Measurements from ENCODE around the gene SORCS3.

Gene SORCS3

GRCh38 chr10:105207476-105207995 lies 566.4 kb downstream of the SORCS3 start:
- no peaks in the 10 kb centered on the region for H3K36me3 ChIP-seq (ENCODE audit: insufficient read depth, low read length)
- H3K4me3 ChIP-seq: no peak overlapping the region
- no peaks in the 10 kb centered on the region for H3K9me3 ChIP-seq (ENCODE audit: low read depth, low read length)
- H3K27ac ChIP-seq: no peak overlapping the region
- no peak overlapping the region for H3K9ac ChIP-seq (ENCODE audit: insufficient read length)
- no peak for DNase-seq (ENCODE audit: low read depth, low spot score)
- TF ChIP-seq POLR2AphosphoS5 (IDR thresholded peaks at IDR 0.05; ENCODE audit: borderline replicate concordance, low read depth, low read length) (no peak), EZH2 (IDR thresholded peaks at IDR 0.05) (no peak), FOXP2 (optimal IDR thresholded peaks at IDR 0.05; ENCODE audit: control extremely low read depth, extremely low read length, insufficient read depth) (no peak)

DNA sequence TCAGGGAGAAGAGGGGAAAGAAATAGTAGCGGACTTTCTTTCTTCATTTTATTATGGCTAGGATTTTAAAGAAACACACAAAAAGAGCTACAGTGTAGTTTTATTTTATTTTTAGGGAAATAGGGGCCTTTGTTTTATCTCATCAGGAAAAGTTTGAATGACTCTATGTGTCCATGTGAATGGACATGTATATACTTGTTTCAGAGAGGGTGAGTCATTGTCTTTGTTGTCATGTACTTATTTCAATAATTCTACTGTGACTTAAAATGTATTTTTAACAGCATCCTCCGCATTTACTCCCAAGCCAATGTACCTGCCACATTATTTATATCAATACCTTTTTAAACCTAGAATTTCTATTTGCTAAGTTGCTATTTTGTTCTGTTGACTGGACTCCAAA lies 569.5 kb downstream of the SORCS3 start:
- Histone ChIP-seq H3K27ac (no peak overlapping the region), H3K4me3 (no peak overlapping the region), H3K9ac (ENCODE audit: insufficient read length) (no peak overlapping the region), H3K36me3 (ENCODE audit: insufficient read depth, low read length) (no peaks in the 10 kb centered on the region), H3K9me3 (ENCODE audit: low read depth, low read length) (no peaks in the 10 kb centered on the region)
- no peak for DNase-seq (ENCODE audit: low read depth, low spot score)
- no peak for TF ChIP-seq POLR2AphosphoS5 (IDR thresholded peaks at IDR 0.05; ENCODE audit: borderline replicate concordance, low read depth, low read length)
- TF ChIP-seq EZH2 (IDR thresholded peaks at IDR 0.05): no peak
- no peak for TF ChIP-seq FOXP2 (optimal IDR thresholded peaks at IDR 0.05; ENCODE audit: control extremely low read depth, extremely low read length, insufficient read depth)

DNA sequence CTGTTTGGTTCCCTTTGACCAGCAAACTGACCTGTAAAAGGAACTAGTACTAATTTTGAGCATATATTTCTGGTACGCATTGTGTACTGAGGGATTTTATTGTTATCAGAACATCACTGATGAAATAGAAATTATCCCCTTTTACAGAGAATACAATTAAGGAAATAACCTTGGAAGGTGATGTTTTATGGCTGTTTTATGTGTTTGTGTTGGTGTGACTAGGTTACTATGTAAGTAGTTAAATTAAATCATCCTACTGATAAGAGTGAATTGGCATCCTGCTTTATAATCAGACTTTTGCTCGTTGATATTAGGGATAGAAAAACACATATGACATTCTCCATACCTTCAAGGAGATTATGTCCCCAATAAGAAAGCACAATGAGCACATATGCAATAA lies 596.6 kb downstream of the SORCS3 start:
- Histone ChIP-seq H3K27ac (no peak overlapping the region), H3K9me3 (ENCODE audit: low read depth, low read length) (no peaks in the 10 kb centered on the region), H3K36me3 (ENCODE audit: insufficient read depth, low read length) (no peaks in the 10 kb centered on the region), H3K4me3 (no peak overlapping the region), H3K9ac (ENCODE audit: insufficient read length) (no peak overlapping the region)
- DNase-seq (ENCODE audit: low read depth, low spot score): no peak
- TF ChIP-seq FOXP2 (optimal IDR thresholded peaks at IDR 0.05; ENCODE audit: control extremely low read depth, extremely low read length, insufficient read depth) (no peak), EZH2 (IDR thresholded peaks at IDR 0.05) (no peak), POLR2AphosphoS5 (IDR thresholded peaks at IDR 0.05; ENCODE audit: borderline replicate concordance, low read depth, low read length) (no peak)

- H3K36me3 ChIP-seq (ENCODE audit: insufficient read depth, low read length): no peaks in the 10 kb centered on the region
- TF ChIP-seq FOXP2 (optimal IDR thresholded peaks at IDR 0.05; ENCODE audit: control extremely low read depth, extremely low read length, insufficient read depth): no peak
- no peak for TF ChIP-seq EZH2 (IDR thresholded peaks at IDR 0.05)
- H3K27ac ChIP-seq: no peak overlapping the region
- H3K4me3 ChIP-seq: no peak overlapping the region
- no peak overlapping the region for H3K9ac ChIP-seq (ENCODE audit: insufficient read length)
- no peak for DNase-seq (ENCODE audit: low read depth, low spot score)
- H3K9me3 ChIP-seq (ENCODE audit: low read depth, low read length): no peaks in the 10 kb centered on the region
Measured at GRCh38 chr10:105239311-105240219, 598.5 kb downstream of the SORCS3 start.

DNA sequence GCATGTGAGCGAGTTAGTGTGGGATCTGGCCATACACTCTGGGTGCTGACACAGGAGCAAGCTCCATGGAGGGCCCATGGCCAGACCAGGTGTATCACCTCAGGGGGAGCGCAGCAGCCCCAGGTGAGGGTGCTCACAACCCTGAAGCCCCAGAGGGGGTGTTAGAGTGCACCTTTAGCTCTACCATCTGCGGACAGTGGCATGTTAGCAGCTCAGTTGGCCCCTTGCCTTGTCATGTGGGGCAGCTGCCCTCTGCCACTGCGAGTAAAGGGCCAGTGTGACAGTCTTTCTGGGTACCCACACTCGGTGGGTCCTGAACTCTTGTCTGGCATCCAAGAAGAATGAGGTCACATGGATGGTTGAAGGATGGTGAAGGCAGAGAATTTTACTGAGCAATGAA lies 600.2 kb downstream of the SORCS3 start:
- TF ChIP-seq FOXP2 (optimal IDR thresholded peaks at IDR 0.05; ENCODE audit: control extremely low read depth, extremely low read length, insufficient read depth): no peak
- TF ChIP-seq POLR2AphosphoS5 (IDR thresholded peaks at IDR 0.05; ENCODE audit: borderline replicate concordance, low read depth, low read length): no peak
- no peak for TF ChIP-seq EZH2 (IDR thresholded peaks at IDR 0.05)
- Histone ChIP-seq H3K27ac (no peak overlapping the region), H3K4me3 (no peak overlapping the region), H3K9me3 (ENCODE audit: low read depth, low read length) (no peaks in the 10 kb centered on the region), H3K36me3 (ENCODE audit: insufficient read depth, low read length) (no peaks in the 10 kb centered on the region), H3K9ac (ENCODE audit: insufficient read length) (no peak overlapping the region)
- no peak for DNase-seq (ENCODE audit: low read depth, low spot score)

DNA sequence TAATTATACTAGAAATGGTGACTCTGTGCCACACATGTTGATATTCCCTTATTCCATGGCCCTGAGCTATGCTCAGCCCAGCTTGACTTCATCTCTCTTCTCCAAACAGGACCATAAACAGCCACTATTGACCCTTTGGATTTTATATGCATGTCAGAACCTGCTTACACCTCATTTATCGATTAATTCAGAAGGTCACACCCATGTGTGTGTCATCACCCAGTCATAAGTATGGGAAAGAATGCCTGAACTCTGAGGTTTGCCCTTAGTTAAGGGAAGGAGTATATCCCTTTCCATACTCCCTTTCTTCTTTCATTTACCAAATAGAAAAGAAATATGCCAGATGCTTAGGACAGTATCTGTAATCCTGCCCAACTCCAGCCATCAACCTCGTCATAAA lies 602.3 kb downstream of the SORCS3 start:
- H3K9me3 ChIP-seq (ENCODE audit: low read depth, low read length): no peaks in the 10 kb centered on the region
- H3K4me3 ChIP-seq: no peak overlapping the region
- H3K9ac ChIP-seq (ENCODE audit: insufficient read length): no peak overlapping the region
- no peak for DNase-seq (ENCODE audit: low read depth, low spot score)
- no peaks in the 10 kb centered on the region for H3K36me3 ChIP-seq (ENCODE audit: insufficient read depth, low read length)
- no peak for TF ChIP-seq POLR2AphosphoS5 (IDR thresholded peaks at IDR 0.05; ENCODE audit: borderline replicate concordance, low read depth, low read length)
- no peak for TF ChIP-seq EZH2 (IDR thresholded peaks at IDR 0.05)
- no peak for TF ChIP-seq FOXP2 (optimal IDR thresholded peaks at IDR 0.05; ENCODE audit: control extremely low read depth, extremely low read length, insufficient read depth)
- H3K27ac ChIP-seq: no peak overlapping the region

DNA sequence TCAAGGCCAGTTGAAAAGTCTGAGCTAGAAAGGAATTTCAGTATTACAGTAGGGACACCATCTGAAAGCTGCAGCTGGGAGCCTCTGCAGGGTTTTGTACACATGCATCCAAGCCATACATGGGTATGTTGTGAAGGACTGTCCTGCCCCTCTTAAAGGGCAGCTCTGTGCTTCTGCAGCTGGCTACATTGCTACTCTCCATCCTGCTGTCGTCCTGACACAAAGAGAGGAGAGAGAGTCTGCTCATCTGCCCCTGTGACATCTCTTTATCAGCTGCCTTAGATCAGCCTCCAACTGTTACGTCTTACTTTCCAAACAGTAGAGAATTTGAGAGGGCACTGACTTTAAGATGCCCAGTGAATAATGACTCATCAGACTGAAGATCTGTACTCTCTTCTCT lies 602.7 kb downstream of the SORCS3 start:
- TF ChIP-seq EZH2 (IDR thresholded peaks at IDR 0.05) (no peak), FOXP2 (optimal IDR thresholded peaks at IDR 0.05; ENCODE audit: control extremely low read depth, extremely low read length, insufficient read depth) (no peak)
- H3K9me3 ChIP-seq (ENCODE audit: low read depth, low read length): no peaks in the 10 kb centered on the region

DNA sequence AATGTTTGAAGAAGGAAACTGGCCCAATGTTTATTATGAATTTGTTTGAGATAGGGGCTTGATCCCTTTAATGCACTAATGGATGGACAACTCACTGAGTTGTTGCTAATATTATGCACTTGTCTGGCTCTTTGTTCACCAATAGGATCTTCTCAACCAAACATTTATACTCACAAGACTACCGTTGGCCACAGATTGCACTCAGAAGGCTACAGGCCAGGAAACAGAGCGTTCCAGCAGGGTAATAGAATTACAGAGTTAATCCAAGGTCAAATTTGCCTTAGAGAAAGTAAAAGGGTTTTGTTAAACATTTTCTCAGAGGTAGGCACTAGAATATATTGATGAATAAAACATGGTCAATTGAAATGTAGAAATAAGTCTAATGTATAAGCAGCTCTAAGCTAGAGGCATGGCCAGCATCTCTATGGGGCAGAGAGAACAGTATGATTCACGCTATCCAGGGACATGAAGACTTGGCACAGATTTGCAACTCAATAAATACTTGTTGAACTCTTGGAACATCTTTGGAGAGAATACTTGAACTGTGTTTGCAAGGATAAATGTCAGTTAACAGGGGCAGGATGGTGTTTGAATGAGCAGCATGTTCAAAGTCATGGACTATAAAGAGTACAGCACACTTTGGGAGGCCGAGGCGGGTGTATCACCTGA lies 606.9 kb downstream of the SORCS3 start:
- DNase-seq (ENCODE audit: low read depth, low spot score): no peak
- TF ChIP-seq POLR2AphosphoS5 (IDR thresholded peaks at IDR 0.05; ENCODE audit: borderline replicate concordance, low read depth, low read length) (no peak), EZH2 (IDR thresholded peaks at IDR 0.05) (no peak), FOXP2 (optimal IDR thresholded peaks at IDR 0.05; ENCODE audit: control extremely low read depth, extremely low read length, insufficient read depth) (no peak)
- no peak overlapping the region for H3K4me3 ChIP-seq

More for the DNA sequence above, 602.7 kb downstream of the SORCS3 start:
- H3K36me3 ChIP-seq (ENCODE audit: insufficient read depth, low read length): no peaks in the 10 kb centered on the region
- no peak overlapping the region for H3K4me3 ChIP-seq
- H3K27ac ChIP-seq: no peak overlapping the region
- H3K9ac ChIP-seq (ENCODE audit: insufficient read length): no peak overlapping the region
- no peak for DNase-seq (ENCODE audit: low read depth, low spot score)

More for the DNA sequence above, 606.9 kb downstream of the SORCS3 start:
- H3K9me3 ChIP-seq (ENCODE audit: low read depth, low read length): no peaks in the 10 kb centered on the region
- H3K27ac ChIP-seq: no peak overlapping the region
- H3K9ac ChIP-seq (ENCODE audit: insufficient read length): no peak overlapping the region
- no peaks in the 10 kb centered on the region for H3K36me3 ChIP-seq (ENCODE audit: insufficient read depth, low read length)
